ENCODE results near the gene CD1B. TPM values are rescaled to one million over a fixed set of nuclear protein-coding genes. Genes with fewer than 3 reads are reported as not detected.

The CD1B gene
- not detected in 2 replicates for total RNA-seq

GRCh38 chr1:158331481-158332150 is at the start of gene CD1B:
Gene CD1B (minus strand): TSS chr1:158331531. CDS start chr1:158331423, 108 bp downstream.

GRCh38 chr1:158353303-158354075 is 22.2 kb upstream of the CD1B start, which contains the start of gene CD1E:
Gene CD1E (plus strand): TSS chr1:158353894. CDS start chr1:158353989, 95 bp downstream.

DNA sequence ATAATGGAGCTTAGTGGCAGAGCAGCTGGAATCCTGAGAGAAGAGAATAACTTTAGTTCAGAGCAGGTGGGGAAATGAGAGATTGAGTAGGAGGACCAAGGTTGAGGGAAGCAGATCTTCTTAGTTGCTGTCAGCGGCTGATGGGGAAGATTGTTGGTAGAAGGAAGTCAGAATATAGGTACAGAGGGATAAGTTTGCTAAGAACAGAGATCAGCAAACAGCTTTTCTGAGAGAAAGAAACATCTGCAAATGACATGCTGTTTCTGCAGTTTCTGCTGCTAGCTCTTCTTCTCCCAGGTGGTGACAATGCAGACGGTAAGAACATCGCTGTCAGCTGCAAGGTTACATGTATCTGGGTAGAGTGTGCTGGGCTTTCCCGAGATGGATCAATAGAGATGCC is 41.5 kb downstream of the CD1B start, which contains the start of gene CD1C:
CD1C (plus strand) TSS at position 113 of the 400 bp plus-strand sequence; CDS start at position 255, 142 bp downstream.

Other genes starting within 250 kb of the CD1B start
- 0.09 and 0.32 TPM in 2 replicates for gene CD1D, start 150.6 kb downstream of the CD1B start, total RNA-seq
- gene CD1A, start 77.1 kb downstream of the CD1B start, total RNA-seq = not detected in 2 replicates
- gene CD1C, start 41.6 kb downstream of the CD1B start, total RNA-seq = not detected in 2 replicates
- not detected in 2 replicates for gene CD1E, start 22.4 kb upstream of the CD1B start, total RNA-seq
- not detected in 2 replicates for gene OR10T2, start 67.9 kb upstream of the CD1B start, total RNA-seq
- gene OR10K2, start 94.7 kb upstream of the CD1B start, total RNA-seq = not detected in 2 replicates
- gene OR10K1, start 130.3 kb upstream of the CD1B start, total RNA-seq = not detected in 2 replicates
- gene OR10R2, start 140.7 kb upstream of the CD1B start, total RNA-seq = not detected in 2 replicates
- gene OR6Y1, start 222.9 kb upstream of the CD1B start, total RNA-seq = not detected in 2 replicates
- not detected in 2 replicates for gene OR6P1, start 239.0 kb upstream of the CD1B start, total RNA-seq
- not detected in 2 replicates for gene OR10X1, start 248.4 kb upstream of the CD1B start, total RNA-seq

Measured in bronchial smooth muscle cell (primary cell).